Stimulated activated CD4-positive, alpha-beta T cell treated with anti-CD3 and anti-CD28 coated beads, TNF-alpha, amount 100 ng/mL, for 4 hours (primary cell): ENCODE measurements around the gene CHN1.

Source experiments
- DNase-seq, 3 experiments: peaks; one replicate each; pipeline ENCODE4 v3.0.0-alpha.2; 2020; ENCODE audit warnings: low read depth in 3 of 3

The CHN1 gene

DNA sequence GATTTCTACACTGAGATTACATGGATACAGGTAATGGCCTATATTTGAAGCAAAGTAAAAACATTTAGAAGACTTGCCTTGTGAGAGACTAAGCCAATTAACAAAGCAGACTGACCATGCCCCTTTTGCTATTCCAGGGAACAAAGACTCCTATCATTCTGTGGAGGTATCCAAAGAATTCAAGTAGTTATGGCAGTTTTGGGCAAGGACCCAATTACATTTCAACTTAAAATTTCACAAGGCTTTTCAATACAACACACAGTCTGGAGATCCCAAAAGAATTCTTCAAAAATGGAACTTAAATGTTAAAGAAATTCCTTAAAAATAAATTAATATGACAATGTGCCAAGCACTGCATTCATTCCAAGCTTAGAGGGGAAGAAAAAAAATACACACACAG lies 131.7 kb downstream of the CHN1 start:
- DNase-seq = no peak

DNA sequence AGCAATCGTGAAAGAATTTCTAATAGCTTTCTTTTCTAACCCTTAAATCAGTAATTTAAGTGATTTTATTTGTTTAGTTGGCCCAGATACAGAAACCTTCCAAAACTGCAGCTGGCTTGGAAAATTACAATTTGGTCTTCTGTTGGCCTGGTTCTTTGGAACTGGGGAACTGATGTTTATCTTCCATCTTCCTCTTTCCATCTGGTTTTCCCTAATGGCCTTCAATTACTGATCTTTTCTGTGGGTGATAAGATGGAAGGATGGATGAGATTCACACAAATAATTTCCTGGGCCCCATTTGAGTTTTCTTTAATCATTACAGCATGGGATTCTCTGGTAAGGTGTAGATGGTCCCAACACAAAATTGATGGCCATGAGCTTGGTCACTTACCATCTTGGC lies 134.4 kb downstream of the CHN1 start:
- DNase-seq = no peak

DNA sequence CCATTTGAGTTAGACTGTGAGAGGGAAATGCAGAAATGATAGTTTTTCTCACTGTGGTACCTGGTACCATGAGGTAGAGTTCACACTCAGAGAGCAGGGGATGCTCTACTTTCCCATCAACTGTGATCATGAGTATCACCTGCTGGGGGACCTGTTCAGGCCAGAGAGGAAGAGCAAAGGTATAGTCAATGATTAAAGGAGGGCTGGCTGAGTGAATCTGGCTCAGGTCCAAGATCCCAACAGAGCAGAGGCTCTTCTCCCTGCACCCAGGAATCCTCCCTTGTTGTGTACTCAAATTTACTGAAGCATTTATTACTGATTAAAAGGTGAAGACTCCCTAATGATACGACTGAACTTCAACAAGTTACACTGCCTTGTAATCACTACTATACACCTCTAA lies 136.3 kb downstream of the CHN1 start:
- no peak for DNase-seq

DNA sequence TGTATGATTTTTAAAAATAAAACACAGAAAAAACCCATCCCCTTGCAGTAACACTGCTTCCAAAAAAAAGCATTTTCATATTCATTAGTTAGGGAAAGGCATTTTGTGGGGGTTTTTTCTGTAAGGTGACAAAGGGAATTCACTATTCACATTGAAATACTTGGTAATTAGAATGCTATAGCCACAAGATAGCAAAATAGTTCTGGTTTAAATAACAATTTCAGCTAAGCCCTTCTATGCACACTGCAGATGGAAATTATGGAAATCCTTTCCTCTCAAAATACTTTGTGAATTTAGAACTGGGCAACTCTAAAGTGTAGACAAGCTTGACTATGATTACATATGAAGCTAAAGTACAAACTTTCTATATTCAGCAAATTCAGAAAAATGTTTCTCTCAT lies 138.8 kb downstream of the CHN1 start:
- DNase-seq = no peak

DNA sequence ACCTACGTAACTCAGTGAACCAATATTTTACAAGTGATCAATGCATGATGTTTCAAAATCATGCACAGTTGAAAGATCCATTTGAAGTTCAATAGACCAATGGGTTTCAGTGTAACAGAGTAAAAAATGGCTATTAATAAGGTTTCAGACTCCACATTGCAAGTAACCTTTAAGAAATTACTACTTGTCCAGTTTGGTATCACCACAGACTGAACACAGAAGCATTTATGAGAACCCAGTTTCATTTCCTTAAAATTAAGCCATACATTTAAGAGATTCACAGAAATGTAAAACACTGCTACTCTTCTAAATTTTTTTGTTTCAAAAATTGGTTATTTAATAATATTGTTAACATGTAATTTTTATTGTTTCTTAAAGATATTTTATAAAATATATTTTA lies 142.0 kb downstream of the CHN1 start:
- no peak for DNase-seq

DNA sequence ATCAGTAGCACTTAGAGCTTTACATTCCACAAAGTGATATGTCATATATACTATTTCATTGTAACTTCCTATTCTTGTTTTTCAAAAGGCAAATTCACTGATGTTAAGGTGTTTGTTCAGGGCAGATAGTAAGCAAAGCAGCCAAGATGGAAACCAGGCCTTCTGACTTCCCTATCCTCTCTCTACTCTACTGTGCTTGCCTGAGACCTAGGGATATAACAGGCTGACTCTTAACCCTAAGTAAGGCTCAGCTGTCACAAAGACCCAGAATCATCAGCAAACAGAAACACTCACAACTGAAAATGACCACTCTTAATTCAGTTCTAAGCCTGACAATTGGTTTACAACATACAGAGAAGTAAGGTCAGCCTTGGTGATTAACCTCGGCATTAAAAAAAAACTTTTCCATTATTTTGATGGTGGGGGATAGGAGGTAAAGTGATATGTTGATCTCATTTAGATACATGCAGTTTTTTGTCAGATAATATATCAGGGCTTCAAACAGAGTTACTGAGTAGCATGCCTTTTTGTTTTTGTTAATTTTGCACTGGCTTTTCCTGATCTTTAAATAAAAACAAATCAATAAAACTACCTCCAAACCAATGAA lies 145.5 kb downstream of the CHN1 start:
- no peak for DNase-seq

DNA sequence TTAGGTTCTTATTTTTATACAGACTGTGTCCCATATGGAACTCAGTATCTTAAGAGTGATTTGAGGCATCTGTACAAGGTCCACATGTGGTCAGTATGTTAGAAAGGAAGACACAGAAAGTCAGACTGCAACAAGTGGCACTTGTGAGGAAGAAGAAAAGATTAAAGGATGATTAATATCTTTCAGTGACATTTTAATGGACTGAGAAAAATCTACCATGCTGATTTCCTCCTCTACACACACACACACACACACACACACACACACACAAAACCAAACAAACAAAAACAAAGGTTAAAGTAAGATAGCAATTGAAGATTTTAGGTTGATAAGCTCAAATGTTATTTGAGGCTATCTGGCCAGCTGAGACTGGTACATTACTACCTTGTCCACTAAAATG lies 146.4 kb downstream of the CHN1 start:
- no peak for DNase-seq

DNA sequence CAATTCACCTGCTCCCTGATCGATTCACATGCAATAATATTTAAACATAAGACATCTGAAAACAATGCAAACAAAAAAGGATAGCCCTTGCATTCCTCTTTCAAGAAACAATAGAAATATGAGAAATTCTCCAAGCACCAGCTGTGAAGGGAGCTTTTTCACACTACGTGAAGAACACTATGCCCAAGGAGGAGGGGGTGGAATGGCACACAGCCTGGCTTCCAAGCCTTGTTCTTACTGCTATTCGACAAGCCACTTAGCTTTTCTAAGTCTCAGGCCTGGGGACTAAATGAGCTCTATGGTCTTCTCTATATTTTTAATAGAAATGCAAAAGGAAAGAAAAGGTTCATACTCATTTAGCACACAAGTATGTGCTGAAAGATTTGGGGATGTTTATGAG lies 148.7 kb downstream of the CHN1 start:
- no peak for DNase-seq

DNA sequence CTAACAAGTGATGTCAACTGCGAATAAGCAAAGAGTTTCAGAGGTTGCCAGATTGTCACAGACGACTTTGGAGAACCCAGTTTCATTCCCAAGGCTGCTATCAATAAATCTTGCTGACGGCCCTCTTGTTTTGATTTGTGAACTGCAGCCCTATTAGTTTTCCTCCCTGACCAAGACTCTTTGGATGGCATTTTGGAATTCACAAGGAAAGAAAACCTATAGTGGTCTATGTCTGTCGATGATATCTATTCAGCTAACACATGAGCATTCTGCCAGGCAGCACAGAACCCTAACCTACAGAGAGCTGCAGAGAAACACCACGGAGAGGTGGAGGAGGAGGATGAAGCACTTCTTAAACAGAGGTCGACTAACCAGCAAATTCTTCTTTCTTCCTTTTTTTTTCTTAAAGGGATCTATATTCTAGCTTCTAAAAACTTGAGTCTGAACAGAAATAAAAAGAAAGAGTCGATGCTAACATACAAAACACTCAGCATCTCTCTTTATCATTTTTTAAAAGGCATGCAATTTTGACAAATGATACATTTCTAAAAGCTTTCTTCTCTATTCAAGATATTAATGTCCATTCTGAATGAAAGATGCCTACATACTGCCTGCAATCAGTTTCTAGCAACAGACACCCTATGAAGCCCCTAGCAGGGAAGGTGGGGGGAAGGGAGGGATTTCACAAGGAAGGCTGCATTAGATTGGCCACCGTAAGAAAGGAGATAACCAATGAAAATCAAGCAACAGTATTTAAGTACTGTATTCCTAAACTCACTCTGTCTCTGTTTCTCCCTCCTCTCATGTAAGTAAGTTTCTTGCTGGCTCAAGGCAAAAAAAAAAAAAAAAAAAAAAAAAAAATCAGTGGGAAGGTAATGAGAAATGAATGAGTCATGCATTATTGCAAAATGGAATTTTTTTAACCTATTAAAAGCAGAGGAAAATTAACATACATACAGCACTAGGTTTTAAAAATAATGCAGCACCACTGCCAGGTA lies 157.9 kb downstream of the CHN1 start:
- DNase-seq = no peak

DNA sequence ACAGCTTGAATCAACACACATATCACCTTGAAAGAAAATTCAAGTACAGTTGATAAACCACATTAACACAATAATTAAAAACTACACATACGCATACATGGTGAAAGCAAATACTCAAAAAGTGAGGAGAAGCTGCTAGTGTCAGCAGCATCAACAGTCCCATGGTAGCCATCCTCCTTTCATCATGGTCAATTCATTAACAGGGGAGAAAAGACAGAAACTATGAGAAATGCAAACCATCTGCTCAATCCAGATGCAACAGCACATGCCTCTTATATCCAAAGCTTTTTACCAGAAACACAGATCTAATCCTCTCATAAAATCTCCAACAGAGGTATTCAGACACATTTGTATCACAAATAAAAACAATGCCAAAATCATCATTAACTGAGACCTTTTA lies 159.0 kb downstream of the CHN1 start:
- no peak for DNase-seq

DNA sequence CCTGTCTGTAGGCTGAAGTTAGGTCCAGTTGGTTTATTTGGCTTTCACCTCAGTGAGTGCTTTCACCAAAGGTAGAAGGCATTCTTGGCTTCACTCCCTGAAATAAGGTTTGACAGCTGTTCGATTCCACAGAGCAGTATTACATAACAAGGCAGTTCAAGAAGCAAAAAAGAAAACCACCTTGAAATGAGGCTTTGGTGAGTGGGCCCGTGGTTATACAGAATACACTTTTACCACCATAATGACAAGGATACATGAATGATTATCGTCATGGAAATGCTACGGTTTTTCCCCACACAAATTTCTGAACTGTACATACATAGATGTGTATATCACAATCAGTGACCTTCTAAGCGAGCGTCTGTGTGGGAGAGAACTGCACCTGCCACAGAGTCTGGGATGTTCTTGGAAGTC lies 160.9 kb downstream of the CHN1 start:
- no peak for DNase-seq

DNA sequence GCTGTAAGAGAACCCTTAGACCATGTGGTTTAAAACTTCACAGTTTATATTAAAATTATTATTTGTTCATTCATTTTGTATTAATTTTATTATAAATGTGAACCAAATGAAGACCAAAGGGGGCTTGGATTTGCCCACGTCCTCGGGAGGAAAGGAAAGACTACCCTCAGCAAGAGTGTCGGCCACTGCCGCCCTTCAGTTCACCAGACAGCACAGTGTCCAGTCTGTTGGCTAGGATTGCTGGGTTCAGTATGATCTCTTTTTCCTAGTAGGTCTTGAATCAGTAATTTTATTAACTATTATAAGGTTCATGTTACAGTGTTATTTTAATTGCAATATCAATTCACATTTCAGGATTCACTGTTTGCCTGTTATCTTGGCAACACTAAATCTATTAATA lies 162.7 kb downstream of the CHN1 start:
- DNase-seq = no peak

DNA sequence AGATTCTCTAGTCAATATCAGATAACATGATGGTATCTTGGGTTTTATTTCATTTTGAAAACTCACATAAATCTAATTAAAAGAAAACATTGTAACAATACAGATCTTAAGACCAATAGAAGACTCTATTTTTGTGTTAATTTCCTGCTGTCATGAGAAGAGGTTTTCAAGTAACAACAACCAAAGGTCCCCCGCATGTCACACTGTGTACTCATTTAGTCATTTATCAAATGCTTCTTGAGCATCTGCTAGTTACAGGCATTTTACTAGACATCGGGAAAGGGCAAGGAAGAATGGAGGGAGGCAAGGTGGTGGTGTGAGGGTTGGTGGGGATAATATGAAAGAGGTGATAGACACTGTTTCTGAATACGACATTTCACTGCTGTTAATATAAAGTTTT lies 163.2 kb downstream of the CHN1 start:
- DNase-seq = no peak

DNA sequence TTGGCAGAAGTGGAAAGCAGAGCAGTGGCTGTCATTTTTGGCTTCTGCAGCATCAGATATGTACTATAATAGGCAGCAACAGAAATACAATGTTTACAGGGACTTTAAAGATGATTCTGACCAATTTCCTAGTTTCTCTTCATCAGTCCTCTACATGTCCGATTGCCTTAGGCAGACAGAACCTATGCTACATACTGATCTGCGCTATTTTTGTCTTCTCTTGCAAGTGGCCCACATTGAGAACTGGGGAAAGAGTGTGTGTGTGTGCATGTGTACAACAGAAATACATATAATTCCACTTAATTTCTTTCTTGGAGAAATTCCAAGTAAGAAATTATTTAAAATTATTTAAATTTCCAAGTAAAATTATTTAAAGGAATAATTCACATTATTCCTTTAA lies 163.8 kb downstream of the CHN1 start:
- no peak for DNase-seq

DNA sequence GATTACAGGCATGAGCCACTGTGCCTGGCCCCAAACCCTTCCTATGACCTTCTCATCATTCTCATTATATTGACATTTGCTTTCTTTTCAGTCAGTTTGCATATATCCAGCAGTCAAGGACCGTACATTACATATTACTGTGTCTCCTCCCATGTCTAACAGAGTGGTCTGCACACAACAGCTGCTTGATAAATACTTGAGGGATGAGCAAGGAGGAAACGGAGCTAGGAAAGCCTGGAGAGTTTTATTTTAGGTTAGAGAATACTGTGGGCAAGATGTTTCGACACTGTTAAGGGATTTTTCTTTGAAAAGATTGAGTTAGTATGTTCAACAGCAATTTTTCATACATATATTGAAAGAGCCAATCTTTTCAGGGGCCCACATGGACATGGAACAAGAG lies 164.7 kb downstream of the CHN1 start:
- no peak for DNase-seq

DNA sequence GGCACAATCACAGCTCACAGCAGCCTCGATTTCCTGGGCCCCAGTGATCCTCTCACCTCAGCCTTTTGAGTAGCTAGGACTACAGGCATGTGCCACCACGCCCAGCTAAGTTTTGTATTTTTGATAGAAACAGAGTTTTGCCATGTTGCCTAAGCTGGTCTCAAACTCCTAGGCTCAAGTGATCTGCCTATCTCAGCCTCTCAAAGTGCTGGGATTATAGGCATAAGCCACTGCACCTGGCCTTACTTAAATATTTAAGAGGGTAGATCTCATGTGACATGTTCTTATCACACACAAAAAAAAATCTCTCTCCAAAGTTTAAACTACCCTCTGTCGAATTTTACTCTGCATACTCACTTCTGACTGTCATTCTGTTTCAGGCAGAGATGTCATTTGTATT lies 165.5 kb downstream of the CHN1 start:
- no peak for DNase-seq

DNA sequence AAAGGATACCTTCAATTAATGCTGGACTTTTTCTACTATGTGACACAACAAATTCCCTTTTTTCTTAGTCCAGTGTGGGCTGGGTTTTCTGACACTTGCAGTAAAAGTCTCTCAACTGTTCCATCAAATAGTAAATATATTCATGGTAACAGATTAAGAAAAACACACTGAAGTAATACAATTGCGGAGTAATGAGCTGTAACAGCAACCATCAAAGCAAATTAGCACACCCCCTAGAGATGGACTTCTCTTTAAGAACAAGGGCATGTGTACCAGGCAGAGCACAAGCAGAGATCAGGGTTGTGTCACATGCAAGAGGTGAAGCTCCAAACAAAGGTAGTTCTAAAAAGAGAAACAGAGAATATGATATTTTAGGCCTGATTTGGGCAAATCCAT lies 168.2 kb downstream of the CHN1 start:
- DNase-seq = no peak

DNA sequence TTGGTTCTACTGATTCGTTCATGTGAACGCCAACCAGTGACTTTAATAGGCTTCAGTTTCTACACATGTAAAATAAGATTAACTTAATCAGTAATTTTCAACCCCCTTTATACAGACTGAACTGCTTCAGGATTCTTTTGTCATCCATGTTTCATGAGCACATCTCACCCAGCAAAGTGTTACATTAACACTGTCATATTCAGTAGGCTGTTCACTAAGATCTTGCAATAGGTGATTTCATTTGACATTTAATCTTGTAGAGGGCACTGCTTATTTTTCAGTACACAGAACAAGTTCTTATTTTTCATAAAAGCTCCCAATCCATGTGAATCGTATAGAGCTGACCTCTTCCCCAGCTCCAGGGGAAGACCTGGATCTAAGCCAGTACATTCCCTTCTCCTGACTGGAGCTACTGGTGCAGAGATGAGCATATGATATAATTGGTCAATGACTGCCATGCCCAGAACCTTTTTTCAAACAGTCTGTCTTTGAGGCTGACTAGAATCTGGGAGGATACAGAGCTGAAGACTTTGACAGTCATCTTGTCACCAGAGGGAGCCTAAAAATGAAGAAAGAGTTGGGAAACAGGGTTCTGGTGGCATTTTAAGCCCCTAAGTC lies 168.7 kb downstream of the CHN1 start:
- DNase-seq = no peak

DNA sequence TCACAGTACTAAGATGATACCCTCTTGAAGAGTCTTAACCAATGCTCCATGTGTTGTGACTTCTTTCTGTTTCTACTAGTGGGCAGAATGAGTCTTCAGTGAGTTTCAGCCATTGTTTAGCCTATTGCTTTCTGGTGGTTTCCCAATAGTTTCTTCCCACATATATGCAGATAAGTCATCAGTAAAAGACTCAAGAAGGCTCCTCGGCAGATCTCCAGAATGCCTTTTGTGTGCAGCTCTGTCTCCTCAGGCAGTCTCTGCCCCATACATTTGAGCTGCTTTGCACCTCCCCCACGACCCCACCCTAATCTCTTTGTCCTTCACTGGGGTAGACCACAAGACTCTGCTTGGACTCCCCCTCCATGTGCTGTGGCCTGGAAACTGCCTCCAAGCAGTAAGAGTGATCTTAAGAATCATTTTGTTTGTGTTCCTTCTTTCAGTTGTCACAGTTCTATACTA lies 169.4 kb downstream of the CHN1 start:
- DNase-seq = no peak

DNA sequence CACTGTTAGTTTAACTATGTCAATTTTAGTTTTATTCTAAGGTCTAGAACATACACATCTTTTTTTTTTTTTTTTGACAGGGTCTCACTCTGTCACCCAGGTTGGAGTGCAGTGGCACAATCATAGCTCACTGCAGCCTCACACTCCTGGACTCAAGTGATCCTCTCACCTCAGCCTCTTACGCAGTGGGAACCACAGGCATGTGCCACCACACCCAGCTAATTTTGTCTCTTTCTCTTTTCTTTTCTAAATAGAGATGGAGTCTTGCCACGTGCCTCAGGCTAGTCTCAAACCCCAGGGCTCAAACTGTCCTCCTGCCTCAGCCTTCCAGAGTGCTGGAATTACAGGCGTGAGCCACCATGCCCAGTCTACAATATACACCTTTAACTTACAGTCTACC lies 171.4 kb downstream of the CHN1 start:
- no peak for DNase-seq

DNA sequence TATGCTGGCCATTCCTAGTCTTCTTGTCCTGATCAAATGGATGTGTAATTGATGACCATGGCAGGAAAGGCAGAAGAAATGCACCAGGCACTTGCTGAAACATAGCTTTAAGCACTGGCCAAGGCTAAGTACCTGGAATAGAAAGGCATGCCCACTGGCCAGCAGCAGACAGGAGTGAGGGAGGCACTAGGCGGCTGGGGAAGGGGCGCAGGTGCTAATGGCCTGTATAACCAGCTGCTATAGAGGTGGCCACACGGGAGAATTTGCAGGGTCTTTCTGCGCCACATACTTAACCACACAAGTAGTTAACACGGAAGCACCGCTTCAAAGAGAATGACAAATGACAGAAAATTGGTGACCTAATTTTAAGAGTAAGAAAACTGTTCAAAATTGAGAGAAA lies 174.6 kb downstream of the CHN1 start:
- DNase-seq = no peak

DNA sequence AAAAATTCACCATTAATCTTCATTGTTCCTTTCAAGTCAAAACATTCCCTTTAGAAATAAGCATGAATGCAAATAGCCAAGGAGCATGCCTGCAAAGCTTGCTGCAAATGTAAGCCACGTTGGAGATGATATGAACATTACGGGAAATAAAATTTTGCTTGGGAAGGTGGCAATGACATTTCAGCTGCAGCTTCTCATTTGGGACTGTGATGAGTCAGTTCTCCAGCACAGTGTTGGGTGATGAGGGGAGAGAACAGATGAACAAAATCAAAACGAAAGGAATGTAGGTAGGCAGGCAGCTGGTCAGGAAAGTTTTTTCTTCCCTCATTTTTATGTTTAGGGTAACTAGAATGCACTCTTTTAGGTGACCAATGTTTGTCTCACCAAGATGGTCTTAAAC lies 175.6 kb downstream of the CHN1 start:
- no peak for DNase-seq
